Measurements from ENCODE around the gene CTU2. TPM values are rescaled to one million over a fixed set of nuclear protein-coding genes. Genes with fewer than 3 reads are reported as not detected.

The CTU2 gene
- total RNA-seq, 3 donors from 2014 or later (not counting 1 experiment from before 2014, with no cell fraction given): 36.6 to 43.3 (median 39.9) TPM

DNA sequence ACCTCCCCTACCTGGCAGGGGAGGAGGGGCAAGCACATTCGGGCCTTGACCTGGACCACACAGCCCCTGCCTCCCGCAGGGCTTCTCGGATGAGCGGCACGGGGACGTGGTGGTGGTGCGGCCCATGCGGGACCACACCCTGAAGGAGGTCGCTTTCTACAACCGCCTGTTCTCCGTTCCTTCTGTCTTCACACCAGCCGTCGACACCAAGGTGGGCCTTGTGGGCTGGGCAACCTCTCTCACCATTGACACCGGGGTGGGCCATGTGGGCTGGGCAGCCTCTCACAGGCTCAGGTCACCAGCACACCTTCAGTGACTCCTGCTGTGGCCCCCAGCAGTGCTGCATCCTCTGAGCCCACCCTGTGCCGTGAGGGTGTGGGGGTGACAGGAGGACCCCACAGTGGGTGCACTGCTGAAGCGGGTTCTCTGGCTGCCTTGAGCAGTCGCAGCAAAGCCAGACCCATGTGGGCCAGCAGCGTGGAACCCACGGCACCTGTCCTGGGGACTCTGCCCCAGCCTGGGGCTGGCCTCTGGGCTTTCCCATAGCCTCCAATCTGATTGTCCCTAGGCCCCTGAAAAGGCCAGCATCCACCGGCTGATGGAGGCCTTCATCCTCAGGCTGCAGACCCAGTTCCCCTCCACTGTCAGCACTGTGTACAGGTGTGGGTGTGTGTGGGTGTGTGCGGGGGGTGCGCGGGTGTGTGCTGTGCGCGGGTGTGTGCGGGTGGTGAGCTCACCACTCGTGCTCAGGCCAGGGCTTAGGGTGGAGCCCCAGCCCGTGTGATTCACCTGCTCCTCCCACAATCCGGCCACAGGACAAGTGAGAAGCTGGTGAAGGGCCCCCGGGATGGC is 7.5 kb downstream of the CTU2 start:
- Mint-ChIP-seq H3K36me3 (no peaks in the 10 kb centered on the region), H3K4me1 (peaks cover 8 to 12% of the 10 kb centered on the region in 2 donors), H3K27me3 (ENCODE audit: low read depth in 2 of 2) (no peaks in the 10 kb centered on the region), H3K4me3 (no peak overlapping the region), H3K9me3 (no peaks in the 10 kb centered on the region), H3K27ac (no peak overlapping the region)
- ATAC-seq: no peak
- Histone ChIP-seq H3K27ac (ENCODE audit: low read length) (no peak overlapping the region), H3K27me3 (ENCODE audit: control insufficient read depth, insufficient read depth, low read length) (no peaks in the 10 kb centered on the region), H3K4me3 (ENCODE audit: low read length) (no peak overlapping the region), H3K9me3 (ENCODE audit: control insufficient read depth, insufficient read depth, low read length) (no peaks in the 10 kb centered on the region), H3K36me3 (ENCODE audit: control insufficient read depth, insufficient read depth, low read length) (peaks cover 47% of the 10 kb centered on the region), H3K4me1 (ENCODE audit: control insufficient read depth, insufficient read depth, low read length) (peaks cover 24% of the 10 kb centered on the region)
- TF ChIP-seq, protein P1, sequence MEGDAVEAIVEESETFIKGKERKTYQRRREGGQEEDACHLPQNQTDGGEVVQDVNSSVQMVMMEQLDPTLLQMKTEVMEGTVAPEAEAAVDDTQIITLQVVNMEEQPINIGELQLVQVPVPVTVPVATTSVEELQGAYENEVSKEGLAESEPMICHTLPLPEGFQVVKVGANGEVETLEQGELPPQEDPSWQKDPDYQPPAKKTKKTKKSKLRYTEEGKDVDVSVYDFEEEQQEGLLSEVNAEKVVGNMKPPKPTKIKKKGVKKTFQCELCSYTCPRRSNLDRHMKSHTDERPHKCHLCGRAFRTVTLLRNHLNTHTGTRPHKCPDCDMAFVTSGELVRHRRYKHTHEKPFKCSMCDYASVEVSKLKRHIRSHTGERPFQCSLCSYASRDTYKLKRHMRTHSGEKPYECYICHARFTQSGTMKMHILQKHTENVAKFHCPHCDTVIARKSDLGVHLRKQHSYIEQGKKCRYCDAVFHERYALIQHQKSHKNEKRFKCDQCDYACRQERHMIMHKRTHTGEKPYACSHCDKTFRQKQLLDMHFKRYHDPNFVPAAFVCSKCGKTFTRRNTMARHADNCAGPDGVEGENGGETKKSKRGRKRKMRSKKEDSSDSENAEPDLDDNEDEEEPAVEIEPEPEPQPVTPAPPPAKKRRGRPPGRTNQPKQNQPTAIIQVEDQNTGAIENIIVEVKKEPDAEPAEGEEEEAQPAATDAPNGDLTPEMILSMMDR (IDR thresholded peaks at IDR 0.05): no peak
- 87% methylated on average over 30 of the region's 30 CpGs for WGBS (ENCODE audit: insufficient coverage)
- no peak for DNase-seq
- intact Hi-C loops (cut with micrococcal nuclease): no loop called here

DNA sequence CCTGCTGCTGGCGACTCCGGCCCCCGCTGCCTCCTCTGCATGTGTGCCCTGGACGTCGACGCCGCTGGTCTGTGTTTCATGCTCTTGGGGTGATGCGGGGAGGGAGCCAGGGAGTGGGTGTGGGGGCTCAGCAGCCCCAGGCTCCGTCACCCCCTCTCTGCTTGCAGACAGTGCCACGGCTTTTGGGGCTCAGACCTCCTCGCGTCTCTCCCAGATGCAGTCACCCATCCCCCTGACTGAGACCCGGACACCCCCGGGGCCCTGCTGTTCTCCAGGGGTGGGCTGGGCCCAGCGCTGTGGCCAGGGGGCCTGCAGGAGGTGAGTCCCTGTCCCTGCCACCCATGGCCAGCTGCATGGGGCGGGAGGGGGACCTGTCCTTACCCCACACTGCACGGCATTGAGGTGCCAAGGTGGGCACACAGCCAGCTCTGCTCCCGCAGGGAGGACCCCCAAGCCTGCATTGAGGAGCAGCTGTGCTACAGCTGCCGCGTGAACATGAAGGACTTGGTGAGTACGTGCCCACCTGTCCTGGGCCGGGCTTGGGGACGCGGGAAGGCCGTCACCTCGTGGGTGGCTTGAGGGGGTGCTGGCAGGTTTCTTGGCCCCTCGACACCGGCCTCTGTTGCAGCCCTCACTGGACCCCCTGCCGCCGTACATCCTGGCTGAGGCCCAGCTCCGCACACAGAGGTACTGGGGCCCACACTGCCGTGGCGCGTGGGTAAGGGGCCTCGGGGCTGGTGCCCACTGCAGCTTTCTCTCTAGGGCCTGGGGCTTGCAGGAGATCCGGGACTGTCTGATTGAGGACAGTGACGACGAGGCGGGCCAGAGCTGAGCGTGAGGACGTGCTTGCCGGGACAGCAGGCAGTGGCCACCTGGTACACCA is 8.4 kb downstream of the CTU2 start:
- Histone ChIP-seq H3K4me3 (ENCODE audit: low read length) (no peak overlapping the region), H3K36me3 (ENCODE audit: control insufficient read depth, insufficient read depth, low read length) (peaks cover 55% of the 10 kb centered on the region), H3K27me3 (ENCODE audit: control insufficient read depth, insufficient read depth, low read length) (no peaks in the 10 kb centered on the region), H3K27ac (ENCODE audit: low read length) (no peak overlapping the region), H3K9me3 (ENCODE audit: control insufficient read depth, insufficient read depth, low read length) (no peaks in the 10 kb centered on the region), H3K4me1 (ENCODE audit: control insufficient read depth, insufficient read depth, low read length) (peaks cover 29% of the 10 kb centered on the region)
- WGBS (ENCODE audit: insufficient coverage): 94% methylated on average over 41 of the region's 42 CpGs
- Mint-ChIP-seq H3K36me3 (no peaks in the 10 kb centered on the region), H3K27ac (no peak overlapping the region), H3K27me3 (ENCODE audit: low read depth in 2 of 2) (no peaks in the 10 kb centered on the region), H3K4me1 (peaks cover 8 to 12% of the 10 kb centered on the region in 2 donors), H3K4me3 (no peak overlapping the region), H3K9me3 (no peaks in the 10 kb centered on the region)
- ATAC-seq: no peak
- no peak for DNase-seq
- intact Hi-C loops (cut with micrococcal nuclease): no loop called here
- TF ChIP-seq, protein P1 (IDR thresholded peaks at IDR 0.05): no peak

DNA sequence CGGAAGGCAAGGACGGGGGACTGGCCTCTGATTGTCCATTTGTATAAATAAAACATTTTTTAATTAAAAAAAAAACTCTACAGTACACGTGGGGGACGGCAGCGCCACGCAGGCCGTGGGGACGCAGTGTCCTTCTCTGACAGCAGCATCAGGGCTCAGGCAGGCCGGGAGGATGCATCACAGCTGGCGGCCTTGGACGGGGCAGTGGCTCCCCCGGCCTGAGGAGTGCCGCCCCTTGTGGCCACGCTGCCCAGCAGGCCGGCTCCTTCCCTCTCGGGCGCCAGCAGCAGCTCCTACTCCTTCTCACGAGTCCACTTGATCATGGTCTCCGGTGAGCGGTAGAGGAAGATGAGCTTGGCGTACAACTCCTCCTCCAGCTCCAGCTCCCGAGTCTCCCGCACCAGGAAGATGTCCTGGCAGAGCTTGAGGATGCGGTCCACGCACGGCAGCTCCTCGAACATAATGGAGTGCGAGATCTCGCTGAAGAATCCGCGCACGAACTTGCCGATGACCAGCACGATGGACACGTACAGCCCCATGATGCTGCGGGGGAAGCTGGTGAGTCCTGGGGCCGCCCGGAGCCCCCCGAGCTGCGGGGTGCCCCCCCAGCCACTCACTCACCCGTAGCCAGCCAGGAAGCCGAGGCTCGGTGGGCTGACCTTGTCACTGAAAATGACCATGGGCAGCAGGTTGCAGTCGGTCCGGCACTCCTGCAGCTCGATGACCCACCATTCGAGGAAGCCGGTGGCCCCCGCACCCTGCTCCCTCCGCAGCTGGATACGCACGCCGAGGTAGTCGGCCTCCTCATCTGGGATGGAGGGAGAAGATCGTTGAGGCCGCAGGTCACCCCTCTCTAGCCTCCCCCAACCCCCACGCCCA is 9.2 kb downstream of the CTU2 start:
- peaks cover 64% of the 10 kb centered on the region for H3K36me3 ChIP-seq (ENCODE audit: control insufficient read depth, insufficient read depth, low read length)
- 96% methylated on average over 54 of the region's 57 CpGs for WGBS (ENCODE audit: insufficient coverage)
- H3K4me1 ChIP-seq (ENCODE audit: control insufficient read depth, insufficient read depth, low read length): peaks cover 29% of the 10 kb centered on the region
- intact Hi-C loops (cut with micrococcal nuclease): no loop called here
- ATAC-seq (no peak), DNase-seq (no peak)
- H3K9me3 Mint-ChIP-seq: no peaks in the 10 kb centered on the region
- TF ChIP-seq, protein P1 (IDR thresholded peaks at IDR 0.05): no peak
- H3K4me1 Mint-ChIP-seq: peaks cover 6 to 12% of the 10 kb centered on the region in 2 donors
- H3K9me3 ChIP-seq (ENCODE audit: control insufficient read depth, insufficient read depth, low read length): no peaks in the 10 kb centered on the region
- H3K36me3 Mint-ChIP-seq: no peaks in the 10 kb centered on the region
- no peak overlapping the region for H3K27ac ChIP-seq (ENCODE audit: low read length)
- no peaks in the 10 kb centered on the region for H3K27me3 ChIP-seq (ENCODE audit: control insufficient read depth, insufficient read depth, low read length)
- no peak overlapping the region for H3K4me3 Mint-ChIP-seq
- H3K4me3 ChIP-seq (ENCODE audit: low read length): no peak overlapping the region
- no peaks in the 10 kb centered on the region for H3K27me3 Mint-ChIP-seq (ENCODE audit: low read depth in 2 of 2)
- H3K27ac Mint-ChIP-seq: no peak overlapping the region
